WTC11 (cell line): ENCODE results near the gene NDE1. TPM values are rescaled to one million over a fixed set of nuclear protein-coding genes. Genes with fewer than 3 reads are reported as not detected.

ENCODE experiments used
- ATAC-seq: fragments of 200-7000 bp; cut with Tn5 transposase; 2 replicates; pipeline ENCODE4 v1.10.0; 2021; ENCODE audit warnings: mild to moderate bottlenecking, moderate library complexity
- CTCF ChIA-PET: fragments of 300-600 bp; sonication (Branson Sonifier 250); formaldehyde crosslinking; loops from one replicate; lab custom pipeline; 2021; ENCODE audit warnings: antibody characterized with exemption; lab: Charles Lee
- POLR2A ChIA-PET: fragments of 350-600 bp; sonication (Branson Sonifier 250); formaldehyde crosslinking; loops from one replicate; lab custom pipeline; 2021; ENCODE audit warnings: antibody characterized with exemption; lab: Charles Lee
- DNase-seq: peaks from one replicate; pipeline ENCODE4 v3.0.0; 2021; ENCODE audit warnings: low spot score
- H3K27ac Mint-ChIP-seq: 2 replicates; pipeline ENCODE4 v1.8.0; 2021; ENCODE audit warnings: mixed read lengths
- H3K27me3 Mint-ChIP-seq: 2 replicates; pipeline ENCODE4 v1.8.0; 2021; ENCODE audit warnings: low read depth, mild to moderate bottlenecking, moderate library complexity, mixed read lengths
- H3K36me3 Mint-ChIP-seq: 2 replicates; pipeline ENCODE4 v1.8.0; 2021; ENCODE audit warnings: mixed read lengths
- H3K4me1 Mint-ChIP-seq: 2 replicates; pipeline ENCODE4 v1.8.0; 2022; ENCODE audit warnings: mixed read lengths
- H3K4me3 Mint-ChIP-seq: 2 replicates; pipeline ENCODE4 v1.8.0; 2021; ENCODE audit warnings: mild to moderate bottlenecking, moderate library complexity, mixed read lengths
- H3K9me3 Mint-ChIP-seq: 2 replicates; pipeline ENCODE4 v1.8.0; 2021; ENCODE audit warnings: mixed read lengths
- ETV6 ChIP-seq: sonication (generic); formaldehyde crosslinking; IDR thresholded peaks from 2 replicates; pipeline ENCODE4 v1.8.1; 2022; ENCODE audit warnings: mild to moderate bottlenecking, missing genetic modification reagents
- GABPB1 ChIP-seq: sonication (generic); formaldehyde crosslinking; IDR thresholded peaks from 2 replicates; pipeline ENCODE4 v1.8.1; 2023; ENCODE audit warnings: mild to moderate bottlenecking, missing genetic modification reagents
- GRHL2 ChIP-seq: fragments of 250-450 bp; sonication (Bioruptor Pico); IDR thresholded peaks from 2 replicates; pipeline ENCODE4 v1.8.0; 2022; ENCODE audit warnings: mild to moderate bottlenecking, moderate library complexity; ENCODE audit not compliant: insufficient replicate concordance, severe bottlenecking
- GTF2I ChIP-seq: fragments of 250-450 bp; sonication (Bioruptor Pico); conservative IDR thresholded peaks from 2 replicates; pipeline ENCODE4 v1.4.0; 2021; ENCODE audit warnings: mild to moderate bottlenecking
- IRF2 ChIP-seq: sonication (generic); formaldehyde crosslinking; IDR thresholded peaks from 2 replicates; pipeline ENCODE4 v1.8.0; 2022; ENCODE audit warnings: low read depth, missing genetic modification reagents, borderline replicate concordance
- JAZF1 ChIP-seq: fragments of 250-450 bp; sonication (Bioruptor Pico); IDR thresholded peaks from 2 replicates; pipeline ENCODE4 v1.9.0; 2021; ENCODE audit warnings: moderate library complexity, mild to moderate bottlenecking, inconsistent platforms
- OVOL2 ChIP-seq: fragments of 250-450 bp; sonication (Bioruptor Pico); IDR thresholded peaks from 2 replicates; pipeline ENCODE4 v1.9.0; 2021; ENCODE audit warnings: mild to moderate bottlenecking, borderline replicate concordance
- PRRX2 ChIP-seq: fragments of 250-450 bp; sonication (Bioruptor Pico); IDR thresholded peaks from 2 replicates; pipeline ENCODE4 v1.8.0; 2021; ENCODE audit warnings: mild to moderate bottlenecking
- SP1 ChIP-seq: sonication (generic); formaldehyde crosslinking; conservative IDR thresholded peaks from 2 replicates; pipeline ENCODE4 v1.8.1; 2022; ENCODE audit warnings: missing genetic modification reagents
- TEAD4 ChIP-seq: sonication (generic); formaldehyde crosslinking; IDR thresholded peaks from 2 replicates; pipeline ENCODE4 v1.8.0; 2022; ENCODE audit warnings: mild to moderate bottlenecking, missing genetic modification reagents
- TP53 ChIP-seq: sonication (generic); formaldehyde crosslinking; IDR thresholded peaks from 2 replicates; pipeline ENCODE4 v1.8.1; 2023; ENCODE audit warnings: mild to moderate bottlenecking, missing genetic modification reagents
- ZNF423 ChIP-seq: fragments of 250-450 bp; sonication (Bioruptor Pico); IDR thresholded peaks from 2 replicates; pipeline ENCODE4 v2.1.2; 2022; ENCODE audit warnings: mild to moderate bottlenecking, moderate library complexity
- total RNA-seq: library from RNA; stranded (reverse); gene quantifications from 3 replicates; pipeline ENCODE4 v1.2.3, GENCODE V29; 2021
- TF ChIP-seq, protein P1 (sequence below): sonication (generic); formaldehyde crosslinking; IDR thresholded peaks from 2 replicates; pipeline ENCODE4 v1.8.1; 2022; ENCODE audit warnings: missing genetic modification reagents, borderline replicate concordance
- TF ChIP-seq, protein P2 (sequence below): fragments of 250-450 bp; sonication (Bioruptor Pico); IDR thresholded peaks from 2 replicates; pipeline ENCODE4 v1.9.0; 2021; ENCODE audit warnings: moderate library complexity, mild to moderate bottlenecking, inconsistent platforms, borderline replicate concordance
- TF ChIP-seq, protein P3 (sequence below): sonication (generic); formaldehyde crosslinking; IDR thresholded peaks from 2 replicates; pipeline ENCODE4 v1.8.1; 2023; ENCODE audit warnings: mild to moderate bottlenecking, missing genetic modification reagents, moderate library complexity
- TF ChIP-seq, protein P4 (sequence below): sonication (generic); formaldehyde crosslinking; conservative IDR thresholded peaks from 2 replicates; pipeline ENCODE4 v1.8.1; 2022; ENCODE audit warnings: mild to moderate bottlenecking, missing genetic modification reagents
- TF ChIP-seq, protein P5 (sequence below): sonication (generic); formaldehyde crosslinking; IDR thresholded peaks from 2 replicates; pipeline ENCODE4 v1.8.0; 2023; ENCODE audit warnings: mild to moderate bottlenecking, missing genetic modification reagents
- TF ChIP-seq, protein P6 (sequence below): sonication (generic); formaldehyde crosslinking; conservative IDR thresholded peaks from 2 replicates; pipeline ENCODE4 v1.8.1; 2023; ENCODE audit warnings: mild to moderate bottlenecking, low read depth, missing genetic modification reagents, moderate library complexity
- TF ChIP-seq, protein P7 (sequence below): fragments of 250-450 bp; sonication (Bioruptor Pico); IDR thresholded peaks from 2 replicates; pipeline ENCODE4 v1.9.0; 2021; ENCODE audit warnings: mild to moderate bottlenecking
- TF ChIP-seq, protein P8 (sequence below): sonication (generic); formaldehyde crosslinking; IDR thresholded peaks from 2 replicates; pipeline ENCODE4 v1.8.1; 2023; ENCODE audit warnings: mild to moderate bottlenecking, missing genetic modification reagents
- TF ChIP-seq, protein P9 (sequence below): sonication (generic); formaldehyde crosslinking; IDR thresholded peaks from 2 replicates; pipeline ENCODE4 v1.8.1; 2023; ENCODE audit warnings: mild to moderate bottlenecking, missing genetic modification reagents, moderate library complexity
- TF ChIP-seq, protein P10 (sequence below): sonication (generic); formaldehyde crosslinking; IDR thresholded peaks from 2 replicates; pipeline ENCODE4 v1.8.1; 2022; ENCODE audit warnings: mild to moderate bottlenecking, missing genetic modification reagents, moderate library complexity, borderline replicate concordance

NDE1 gene
- total RNA-seq, 1 experiment from 2014 or later = 39.4 TPM

DNA sequence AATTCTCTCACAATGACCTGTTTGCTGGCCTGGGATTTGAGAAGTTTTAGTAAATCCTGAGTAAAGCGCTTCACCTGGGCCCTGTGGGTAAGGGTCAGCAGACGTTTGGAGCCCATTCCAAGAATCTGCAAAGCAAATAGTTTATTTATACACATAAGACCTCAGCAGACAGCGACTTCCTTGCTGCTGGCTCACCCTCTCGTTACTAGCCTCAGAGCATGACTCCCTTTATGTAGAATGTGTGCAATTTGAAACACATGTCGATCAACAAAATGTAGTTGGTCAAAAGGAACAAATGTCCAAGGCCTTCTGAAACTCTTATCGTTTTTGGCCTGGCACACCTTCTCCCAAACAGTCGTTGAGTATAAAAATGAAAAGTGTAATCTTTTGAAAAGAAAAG lies 38.4 kb upstream of the NDE1 start:
- Mint-ChIP-seq H3K27ac (no peak overlapping the region), H3K27me3 (no peaks in the 10 kb centered on the region), H3K9me3 (no peaks in the 10 kb centered on the region), H3K4me3 (no peak overlapping the region), H3K4me1 (no peaks in the 10 kb centered on the region), H3K36me3 (peaks cover 64% of the 10 kb centered on the region)
- no peak for ATAC-seq
- ChIA-PET CTCF (no interaction called here), POLR2A (no interaction called here)
- DNase-seq = no peak
- TF ChIP-seq, protein P1, sequence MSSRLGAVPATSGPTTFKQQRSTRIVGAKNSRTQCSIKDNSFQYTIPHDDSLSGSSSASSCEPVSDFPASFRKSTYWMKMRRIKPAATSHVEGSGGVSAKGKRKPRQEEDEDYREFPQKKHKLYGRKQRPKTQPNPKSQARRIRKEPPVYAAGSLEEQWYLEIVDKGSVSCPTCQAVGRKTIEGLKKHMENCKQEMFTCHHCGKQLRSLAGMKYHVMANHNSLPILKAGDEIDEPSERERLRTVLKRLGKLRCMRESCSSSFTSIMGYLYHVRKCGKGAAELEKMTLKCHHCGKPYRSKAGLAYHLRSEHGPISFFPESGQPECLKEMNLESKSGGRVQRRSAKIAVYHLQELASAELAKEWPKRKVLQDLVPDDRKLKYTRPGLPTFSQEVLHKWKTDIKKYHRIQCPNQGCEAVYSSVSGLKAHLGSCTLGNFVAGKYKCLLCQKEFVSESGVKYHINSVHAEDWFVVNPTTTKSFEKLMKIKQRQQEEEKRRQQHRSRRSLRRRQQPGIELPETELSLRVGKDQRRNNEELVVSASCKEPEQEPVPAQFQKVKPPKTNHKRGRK (CRISPR knock-in tag) = no peak
- TF ChIP-seq, protein P2, sequence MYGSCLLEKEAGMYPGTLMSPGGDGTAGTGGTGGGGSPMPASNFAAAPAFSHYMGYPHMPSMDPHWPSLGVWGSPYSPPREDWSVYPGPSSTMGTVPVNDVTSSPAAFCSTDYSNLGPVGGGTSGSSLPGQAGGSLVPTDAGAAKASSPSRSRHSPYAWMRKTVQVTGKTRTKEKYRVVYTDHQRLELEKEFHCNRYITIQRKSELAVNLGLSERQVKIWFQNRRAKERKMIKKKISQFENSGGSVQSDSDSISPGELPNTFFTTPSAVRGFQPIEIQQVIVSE (CRISPR knock-in tag) = no peak
- TF ChIP-seq TP53 (CRISPR knock-in tag) = no peak
- TF ChIP-seq, protein P3, sequence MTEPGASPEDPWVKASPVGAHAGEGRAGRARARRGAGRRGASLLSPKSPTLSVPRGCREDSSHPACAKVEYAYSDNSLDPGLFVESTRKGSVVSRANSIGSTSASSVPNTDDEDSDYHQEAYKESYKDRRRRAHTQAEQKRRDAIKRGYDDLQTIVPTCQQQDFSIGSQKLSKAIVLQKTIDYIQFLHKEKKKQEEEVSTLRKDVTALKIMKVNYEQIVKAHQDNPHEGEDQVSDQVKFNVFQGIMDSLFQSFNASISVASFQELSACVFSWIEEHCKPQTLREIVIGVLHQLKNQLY (CRISPR knock-in tag) = no peak
- TF ChIP-seq, protein P4, sequence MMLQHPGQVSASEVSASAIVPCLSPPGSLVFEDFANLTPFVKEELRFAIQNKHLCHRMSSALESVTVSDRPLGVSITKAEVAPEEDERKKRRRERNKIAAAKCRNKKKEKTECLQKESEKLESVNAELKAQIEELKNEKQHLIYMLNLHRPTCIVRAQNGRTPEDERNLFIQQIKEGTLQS = no peak
- no peak for TF ChIP-seq IRF2 (CRISPR knock-in tag)
- TF ChIP-seq SP1 = no peak
- TF ChIP-seq OVOL2 = no peak
- no peak for TF ChIP-seq PRRX2 (CRISPR knock-in tag)
- TF ChIP-seq GTF2I (CRISPR knock-in tag) = no peak
- no peak for TF ChIP-seq GRHL2 (CRISPR knock-in tag)

DNA sequence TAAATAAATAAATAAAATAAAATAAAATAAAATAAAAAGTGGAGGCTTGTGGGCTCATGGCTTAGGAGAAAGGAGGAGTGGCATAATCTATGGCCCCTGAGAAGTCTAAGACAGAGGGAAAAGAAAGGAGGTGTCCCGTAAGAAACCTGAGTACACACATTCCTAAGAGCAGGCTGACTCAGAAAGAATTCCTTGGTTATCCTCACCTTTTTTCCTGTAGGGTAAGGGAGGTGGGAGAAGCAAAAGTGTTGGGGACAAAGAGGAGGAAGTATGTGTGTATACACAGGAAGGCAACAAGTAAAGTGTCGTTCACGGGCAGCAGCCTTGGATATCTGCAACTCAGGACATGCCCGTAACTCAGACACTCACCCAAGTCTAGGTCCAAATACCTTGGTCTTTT lies 36.4 kb upstream of the NDE1 start:
- H3K9me3 Mint-ChIP-seq = no peaks in the 10 kb centered on the region
- H3K4me3 Mint-ChIP-seq = no peak overlapping the region
- ChIA-PET CTCF (no interaction called here), POLR2A (no interaction called here)
- DNase-seq (no peak), ATAC-seq (no peak)
- H3K27me3 Mint-ChIP-seq = no peaks in the 10 kb centered on the region
- H3K4me1 Mint-ChIP-seq = no peaks in the 10 kb centered on the region
- H3K27ac Mint-ChIP-seq = peak overlapping the region; percentile 83; the same call in 1 of the 2 replicates
- H3K36me3 Mint-ChIP-seq = peaks cover 69% of the 10 kb centered on the region
- no peak for TF ChIP-seq TEAD4 (CRISPR knock-in tag)
- TF ChIP-seq, protein P5, sequence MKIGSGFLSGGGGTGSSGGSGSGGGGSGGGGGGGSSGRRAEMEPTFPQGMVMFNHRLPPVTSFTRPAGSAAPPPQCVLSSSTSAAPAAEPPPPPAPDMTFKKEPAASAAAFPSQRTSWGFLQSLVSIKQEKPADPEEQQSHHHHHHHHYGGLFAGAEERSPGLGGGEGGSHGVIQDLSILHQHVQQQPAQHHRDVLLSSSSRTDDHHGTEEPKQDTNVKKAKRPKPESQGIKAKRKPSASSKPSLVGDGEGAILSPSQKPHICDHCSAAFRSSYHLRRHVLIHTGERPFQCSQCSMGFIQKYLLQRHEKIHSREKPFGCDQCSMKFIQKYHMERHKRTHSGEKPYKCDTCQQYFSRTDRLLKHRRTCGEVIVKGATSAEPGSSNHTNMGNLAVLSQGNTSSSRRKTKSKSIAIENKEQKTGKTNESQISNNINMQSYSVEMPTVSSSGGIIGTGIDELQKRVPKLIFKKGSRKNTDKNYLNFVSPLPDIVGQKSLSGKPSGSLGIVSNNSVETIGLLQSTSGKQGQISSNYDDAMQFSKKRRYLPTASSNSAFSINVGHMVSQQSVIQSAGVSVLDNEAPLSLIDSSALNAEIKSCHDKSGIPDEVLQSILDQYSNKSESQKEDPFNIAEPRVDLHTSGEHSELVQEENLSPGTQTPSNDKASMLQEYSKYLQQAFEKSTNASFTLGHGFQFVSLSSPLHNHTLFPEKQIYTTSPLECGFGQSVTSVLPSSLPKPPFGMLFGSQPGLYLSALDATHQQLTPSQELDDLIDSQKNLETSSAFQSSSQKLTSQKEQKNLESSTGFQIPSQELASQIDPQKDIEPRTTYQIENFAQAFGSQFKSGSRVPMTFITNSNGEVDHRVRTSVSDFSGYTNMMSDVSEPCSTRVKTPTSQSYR (CRISPR knock-in tag) = no peak
- no peak for TF ChIP-seq ZNF423
- TF ChIP-seq, protein P6, sequence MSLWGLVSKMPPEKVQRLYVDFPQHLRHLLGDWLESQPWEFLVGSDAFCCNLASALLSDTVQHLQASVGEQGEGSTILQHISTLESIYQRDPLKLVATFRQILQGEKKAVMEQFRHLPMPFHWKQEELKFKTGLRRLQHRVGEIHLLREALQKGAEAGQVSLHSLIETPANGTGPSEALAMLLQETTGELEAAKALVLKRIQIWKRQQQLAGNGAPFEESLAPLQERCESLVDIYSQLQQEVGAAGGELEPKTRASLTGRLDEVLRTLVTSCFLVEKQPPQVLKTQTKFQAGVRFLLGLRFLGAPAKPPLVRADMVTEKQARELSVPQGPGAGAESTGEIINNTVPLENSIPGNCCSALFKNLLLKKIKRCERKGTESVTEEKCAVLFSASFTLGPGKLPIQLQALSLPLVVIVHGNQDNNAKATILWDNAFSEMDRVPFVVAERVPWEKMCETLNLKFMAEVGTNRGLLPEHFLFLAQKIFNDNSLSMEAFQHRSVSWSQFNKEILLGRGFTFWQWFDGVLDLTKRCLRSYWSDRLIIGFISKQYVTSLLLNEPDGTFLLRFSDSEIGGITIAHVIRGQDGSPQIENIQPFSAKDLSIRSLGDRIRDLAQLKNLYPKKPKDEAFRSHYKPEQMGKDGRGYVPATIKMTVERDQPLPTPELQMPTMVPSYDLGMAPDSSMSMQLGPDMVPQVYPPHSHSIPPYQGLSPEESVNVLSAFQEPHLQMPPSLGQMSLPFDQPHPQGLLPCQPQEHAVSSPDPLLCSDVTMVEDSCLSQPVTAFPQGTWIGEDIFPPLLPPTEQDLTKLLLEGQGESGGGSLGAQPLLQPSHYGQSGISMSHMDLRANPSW = no peak
- TF ChIP-seq GABPB1 (CRISPR knock-in tag) = no peak
- TF ChIP-seq ETV6 (CRISPR knock-in tag) = no peak
- TF ChIP-seq, protein P7, sequence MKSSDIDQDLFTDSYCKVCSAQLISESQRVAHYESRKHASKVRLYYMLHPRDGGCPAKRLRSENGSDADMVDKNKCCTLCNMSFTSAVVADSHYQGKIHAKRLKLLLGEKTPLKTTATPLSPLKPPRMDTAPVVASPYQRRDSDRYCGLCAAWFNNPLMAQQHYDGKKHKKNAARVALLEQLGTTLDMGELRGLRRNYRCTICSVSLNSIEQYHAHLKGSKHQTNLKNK (CRISPR knock-in tag) = no peak
- TF ChIP-seq, protein P8, sequence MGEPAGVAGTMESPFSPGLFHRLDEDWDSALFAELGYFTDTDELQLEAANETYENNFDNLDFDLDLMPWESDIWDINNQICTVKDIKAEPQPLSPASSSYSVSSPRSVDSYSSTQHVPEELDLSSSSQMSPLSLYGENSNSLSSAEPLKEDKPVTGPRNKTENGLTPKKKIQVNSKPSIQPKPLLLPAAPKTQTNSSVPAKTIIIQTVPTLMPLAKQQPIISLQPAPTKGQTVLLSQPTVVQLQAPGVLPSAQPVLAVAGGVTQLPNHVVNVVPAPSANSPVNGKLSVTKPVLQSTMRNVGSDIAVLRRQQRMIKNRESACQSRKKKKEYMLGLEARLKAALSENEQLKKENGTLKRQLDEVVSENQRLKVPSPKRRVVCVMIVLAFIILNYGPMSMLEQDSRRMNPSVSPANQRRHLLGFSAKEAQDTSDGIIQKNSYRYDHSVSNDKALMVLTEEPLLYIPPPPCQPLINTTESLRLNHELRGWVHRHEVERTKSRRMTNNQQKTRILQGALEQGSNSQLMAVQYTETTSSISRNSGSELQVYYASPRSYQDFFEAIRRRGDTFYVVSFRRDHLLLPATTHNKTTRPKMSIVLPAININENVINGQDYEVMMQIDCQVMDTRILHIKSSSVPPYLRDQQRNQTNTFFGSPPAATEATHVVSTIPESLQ (CRISPR knock-in tag) = no peak
- no peak for TF ChIP-seq JAZF1 (CRISPR knock-in tag)
- TF ChIP-seq, protein P9, sequence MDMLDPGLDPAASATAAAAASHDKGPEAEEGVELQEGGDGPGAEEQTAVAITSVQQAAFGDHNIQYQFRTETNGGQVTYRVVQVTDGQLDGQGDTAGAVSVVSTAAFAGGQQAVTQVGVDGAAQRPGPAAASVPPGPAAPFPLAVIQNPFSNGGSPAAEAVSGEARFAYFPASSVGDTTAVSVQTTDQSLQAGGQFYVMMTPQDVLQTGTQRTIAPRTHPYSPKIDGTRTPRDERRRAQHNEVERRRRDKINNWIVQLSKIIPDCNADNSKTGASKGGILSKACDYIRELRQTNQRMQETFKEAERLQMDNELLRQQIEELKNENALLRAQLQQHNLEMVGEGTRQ = no peak
- TF ChIP-seq, protein P10, sequence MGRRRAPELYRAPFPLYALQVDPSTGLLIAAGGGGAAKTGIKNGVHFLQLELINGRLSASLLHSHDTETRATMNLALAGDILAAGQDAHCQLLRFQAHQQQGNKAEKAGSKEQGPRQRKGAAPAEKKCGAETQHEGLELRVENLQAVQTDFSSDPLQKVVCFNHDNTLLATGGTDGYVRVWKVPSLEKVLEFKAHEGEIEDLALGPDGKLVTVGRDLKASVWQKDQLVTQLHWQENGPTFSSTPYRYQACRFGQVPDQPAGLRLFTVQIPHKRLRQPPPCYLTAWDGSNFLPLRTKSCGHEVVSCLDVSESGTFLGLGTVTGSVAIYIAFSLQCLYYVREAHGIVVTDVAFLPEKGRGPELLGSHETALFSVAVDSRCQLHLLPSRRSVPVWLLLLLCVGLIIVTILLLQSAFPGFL (CRISPR knock-in tag) = no peak
